H9 (cell line): ENCODE measurements around the gene ZMIZ2. TPM values are rescaled to one million over a fixed set of nuclear protein-coding genes. Genes with fewer than 3 reads are reported as not detected.
A peak's percentile ranks its signal among the peaks of the same experiment; 100 is the strongest.

Source experiments
- DNase-seq: peaks from one replicate; pipeline ENCODE4 v3.0.0-alpha.2; 2017
- H2AFZ ChIP-seq: one replicate; pipeline ENCODE4 v1.6.1; 2013; ENCODE audit warnings: mild to moderate bottlenecking, low read length, control low read depth, moderate library complexity
- H2AK5ac ChIP-seq: 2 replicates; pipeline ENCODE4 v1.6.1; 2013; ENCODE audit warnings: low read length, control low read depth, mixed read lengths; ENCODE audit not compliant: insufficient read length
- H2BK120ac ChIP-seq: one replicate; pipeline ENCODE4 v1.6.1; 2013; ENCODE audit warnings: low read depth, mild to moderate bottlenecking, low read length, control low read depth, inconsistent platforms; ENCODE audit not compliant: poor library complexity, severe bottlenecking
- H2BK12ac ChIP-seq: 2 replicates; pipeline ENCODE4 v1.6.1; 2013; ENCODE audit warnings: low read length, control low read depth, mixed read lengths, low read depth; ENCODE audit not compliant: insufficient read length
- H2BK15ac ChIP-seq: 2 replicates; pipeline ENCODE4 v1.6.1; 2013; ENCODE audit warnings: low read depth, low read length, control low read depth
- H2BK20ac ChIP-seq: one replicate; pipeline ENCODE4 v1.6.1; 2013; ENCODE audit warnings: low read depth, mild to moderate bottlenecking, low read length, control low read depth, inconsistent platforms; ENCODE audit not compliant: poor library complexity, severe bottlenecking
- H2BK5ac ChIP-seq: 2 replicates; pipeline ENCODE4 v1.6.1; 2013; ENCODE audit warnings: low read length, control low read depth, mixed read lengths; ENCODE audit not compliant: insufficient read length
- H3K14ac ChIP-seq: 2 replicates; pipeline ENCODE4 v1.6.1; 2013; ENCODE audit warnings: low read length, control low read depth; ENCODE audit not compliant: insufficient read depth
- H3K18ac ChIP-seq: 2 replicates; pipeline ENCODE4 v1.6.1; 2013; ENCODE audit warnings: low read depth, mild to moderate bottlenecking, mixed read lengths, low read length, control low read depth; ENCODE audit not compliant: insufficient read length
- H3K23ac ChIP-seq: 2 replicates; pipeline ENCODE4 v1.6.1; 2013; ENCODE audit warnings: low read length, control low read depth, mixed read lengths, low read depth; ENCODE audit not compliant: insufficient read length
- H3K23me2 ChIP-seq: 2 replicates; pipeline ENCODE4 v1.6.1; 2013; ENCODE audit warnings: low read depth, mild to moderate bottlenecking, mixed read lengths, low read length, control low read depth; ENCODE audit not compliant: insufficient read length, poor library complexity, severe bottlenecking
- H3K27ac ChIP-seq: 2 replicates; pipeline ENCODE4 v1.5.1; 2013; ENCODE audit warnings: low read length, control low read depth, mixed read lengths, low read depth; ENCODE audit not compliant: insufficient read length
- H3K27me3 ChIP-seq: 2 replicates; pipeline ENCODE4 v1.6.1; 2013; ENCODE audit warnings: low read length, control low read depth, inconsistent platforms; ENCODE audit not compliant: insufficient read depth
- H3K4ac ChIP-seq: 2 replicates; pipeline ENCODE4 v1.6.1; 2013; ENCODE audit warnings: low read depth, mild to moderate bottlenecking, control low read depth, inconsistent platforms, low read length, moderate library complexity
- H3K4me1 ChIP-seq: 2 replicates; pipeline ENCODE4 v1.6.1; 2013; ENCODE audit warnings: low read length, control low read depth, inconsistent platforms; ENCODE audit not compliant: insufficient read depth
- H3K4me2 ChIP-seq: 2 replicates; pipeline ENCODE4 v1.6.1; 2013; ENCODE audit warnings: low read length, control low read depth, mixed read lengths; ENCODE audit not compliant: insufficient read length, insufficient read depth
- H3K56ac ChIP-seq: 2 replicates; pipeline ENCODE4 v1.6.1; 2013; ENCODE audit warnings: low read depth, mild to moderate bottlenecking, mixed read lengths, low read length, control low read depth; ENCODE audit not compliant: insufficient read length
- H3K79me1 ChIP-seq: 2 replicates; pipeline ENCODE4 v1.6.1; 2013; ENCODE audit warnings: low read depth, mild to moderate bottlenecking, moderate library complexity, low read length, control low read depth, inconsistent platforms; ENCODE audit not compliant: insufficient read depth, poor library complexity, severe bottlenecking
- H3K79me2 ChIP-seq: 2 replicates; pipeline ENCODE4 v1.6.1; 2013; ENCODE audit warnings: low read length, control low read depth, inconsistent platforms; ENCODE audit not compliant: insufficient read depth
- H3K9ac ChIP-seq: 2 replicates; pipeline ENCODE4 v1.6.1; 2013; ENCODE audit warnings: low read length, control low read depth, mixed read lengths; ENCODE audit not compliant: insufficient read length; ENCODE audit errors: extremely low read depth
- H3K9me3 ChIP-seq: one replicate; pipeline ENCODE4 v1.6.1; 2013; ENCODE audit warnings: low read depth, low read length, inconsistent platforms; ENCODE audit not compliant: control insufficient read depth
- H3T11ph ChIP-seq: one replicate; pipeline ENCODE4 v1.6.1; 2013; ENCODE audit warnings: mild to moderate bottlenecking, low read length, control low read depth, inconsistent platforms
- H4K20me1 ChIP-seq: one replicate; pipeline ENCODE4 v1.6.1; 2013; ENCODE audit not compliant: control insufficient read depth, insufficient read length, insufficient read depth
- H4K5ac ChIP-seq: 2 replicates; pipeline ENCODE4 v1.6.1; 2013; ENCODE audit warnings: low read depth, mild to moderate bottlenecking, mixed read lengths, low read length, control low read depth; ENCODE audit not compliant: insufficient read length
- H4K8ac ChIP-seq: replicated peaks from 2 replicates; pipeline ENCODE4 v1.6.1; 2013; ENCODE audit warnings: low read length, control low read depth, mixed read lengths, low read depth; ENCODE audit not compliant: insufficient read length
- H4K91ac ChIP-seq: 2 replicates; pipeline ENCODE4 v1.6.1; 2013; ENCODE audit warnings: low read depth, mild to moderate bottlenecking, moderate library complexity, mixed read lengths, low read length, control low read depth; ENCODE audit not compliant: insufficient read length
- H3K27ac Mint-ChIP-seq, 3 experiments: 2 replicates in 2 of 3; 3 replicates in 1 of 3; pipeline ENCODE4 v1.8.0; 2020 to 2021; ENCODE audit warnings: mixed read lengths in 3 of 3, mild to moderate bottlenecking in 1 of 3, moderate library complexity in 1 of 3
- H3K27me3 Mint-ChIP-seq: 2 replicates; pipeline ENCODE4 v1.8.0; 2021; ENCODE audit warnings: low read depth, mild to moderate bottlenecking, moderate library complexity, mixed read lengths
- H3K36me3 Mint-ChIP-seq, 3 experiments: 2 replicates in 2 of 3; 3 replicates in 1 of 3; pipeline ENCODE4 v1.8.0; 2020 to 2021; ENCODE audit warnings: low read depth in 3 of 3, mixed read lengths in 3 of 3; ENCODE audit not compliant: insufficient read depth in 1 of 3
- H3K4me1 Mint-ChIP-seq, 2 experiments: 2 replicates each; pipeline ENCODE4 v1.8.0; 2020; ENCODE audit warnings: mixed read lengths in 2 of 2
- H3K4me3 Mint-ChIP-seq, 2 experiments: 2 replicates in 1 of 2; 3 replicates in 1 of 2; pipeline ENCODE4 v1.8.0; 2020 to 2021; ENCODE audit warnings: mild to moderate bottlenecking in 2 of 2, mixed read lengths in 2 of 2, moderate library complexity in 1 of 2
- H3K9me3 Mint-ChIP-seq, 2 experiments: 2 replicates in 1 of 2; 3 replicates in 1 of 2; pipeline ENCODE4 v1.8.0; 2020; ENCODE audit warnings: mild to moderate bottlenecking in 2 of 2, mixed read lengths in 2 of 2, moderate library complexity in 1 of 2
- WGBS: extraction: QIAGEN DNeasy Blood & Tissue Kit; methylation state at CpG from one replicate; pipeline ENCODE4 v1.1.7; 2013; ENCODE audit warnings: missing lambda C conversion rate, low lambda C conversion rate, mixed read lengths; ENCODE audit not compliant: insufficient read length; ENCODE audit errors: extremely low coverage; 5-methylcytosine and 5-hydroxymethylcytosine counted together
- total RNA-seq: library from RNA; stranded (reverse); gene quantifications from 2 replicates; pipeline ENCODE4 v1.2.1, GENCODE V29; 2021
- TF ChIP-seq, protein P1 (sequence below): fragments of 200-600 bp; sonication (generic); conservative IDR thresholded peaks from 3 replicates; pipeline ENCODE4 v1.8.0; 2021; ENCODE audit warnings: antibody characterized with exemption, mild to moderate bottlenecking

The ZMIZ2 gene
- total RNA-seq, 1 experiment from 2014 or later, result 72.9 TPM

DNA sequence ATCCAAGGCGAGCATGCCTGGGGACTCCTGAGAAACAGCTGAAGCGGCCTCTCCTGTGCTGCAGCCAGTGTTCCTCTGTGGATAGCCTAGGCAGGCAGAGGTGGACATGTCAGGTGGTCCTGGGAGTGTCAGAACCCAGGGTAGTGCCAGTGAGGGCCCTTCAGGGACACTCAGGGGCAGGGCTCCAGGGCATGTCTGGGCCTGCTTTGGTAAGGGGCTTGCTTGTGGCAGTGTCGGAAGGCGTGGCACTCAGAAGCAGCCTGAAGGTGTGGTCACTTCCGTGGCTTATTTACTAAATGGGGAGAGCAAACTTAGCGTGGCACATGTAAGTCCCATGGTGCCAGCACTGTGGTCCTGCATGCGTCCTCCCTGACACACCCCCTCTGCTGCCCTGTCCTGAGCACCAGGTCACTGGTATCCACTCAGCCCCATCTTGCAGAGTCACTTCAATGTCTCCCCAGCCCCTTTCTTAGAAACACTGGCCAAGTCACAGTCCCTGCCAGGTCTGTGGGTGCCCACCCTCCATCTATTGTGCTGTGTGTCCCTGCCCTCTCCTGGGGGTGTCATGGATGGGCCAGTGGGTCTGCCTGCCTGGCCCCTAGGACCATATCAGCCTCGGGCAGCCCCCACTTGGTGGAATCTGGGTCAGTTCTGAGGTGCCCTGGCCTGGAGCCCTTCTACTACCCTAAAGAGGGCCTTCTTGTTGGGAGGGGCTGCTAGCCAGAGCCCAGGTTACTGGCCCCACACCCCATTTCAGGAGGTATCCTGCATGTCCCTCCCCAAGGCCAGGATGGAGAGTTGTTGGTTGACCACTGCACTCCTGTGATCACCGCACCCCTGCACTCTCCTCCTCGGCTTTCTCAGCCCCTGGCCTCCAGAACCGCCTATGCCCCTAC, 6.4 kb downstream of the ZMIZ2 start:
- no peak overlapping the region for H3K4me3 Mint-ChIP-seq
- H3K36me3 Mint-ChIP-seq, result peaks cover 9 to 31% (median 27%) of the 10 kb centered on the region in 3 experiments; a peak in 6 of 7 replicates
- no peak overlapping the region for H3K9ac ChIP-seq
- no peak overlapping the region for H2AK5ac ChIP-seq
- peak overlapping the region in 2 of 3 experiments; percentile 63 to 91; a peak in 3 of 7 replicates for H3K27ac Mint-ChIP-seq
- H4K20me1 ChIP-seq, result no peaks in the 10 kb centered on the region
- H2BK5ac ChIP-seq, result no peak overlapping the region
- H3K4me1 Mint-ChIP-seq, result peaks cover 14% of the 10 kb centered on the region in 2 experiments
- no peak overlapping the region for H3K56ac ChIP-seq
- H2BK120ac ChIP-seq, result no peak overlapping the region
- H3K79me2 ChIP-seq, result peaks cover under 1% of the 10 kb centered on the region; the same call in 1 of the 2 replicates
- no peaks in the 10 kb centered on the region for H3K9me3 ChIP-seq
- no peak overlapping the region for H2BK15ac ChIP-seq
- H3T11ph ChIP-seq, result no peak overlapping the region
- H3K14ac ChIP-seq, result no peak overlapping the region
- peaks cover 1% of the 10 kb centered on the region for H3K79me1 ChIP-seq
- no peak overlapping the region for H4K91ac ChIP-seq
- no peak overlapping the region for H2BK20ac ChIP-seq
- no peak for DNase-seq
- no peak overlapping the region for H3K4ac ChIP-seq
- H3K4me1 ChIP-seq, result no peaks in the 10 kb centered on the region; the same call in 1 of the 2 replicates
- no peak overlapping the region for H2AFZ ChIP-seq
- no peaks in the 10 kb centered on the region for H3K9me3 Mint-ChIP-seq
- H3K4me2 ChIP-seq, result no peak overlapping the region
- WGBS, result no CpG with 5 or more reads among the region's 11 CpGs
- H4K5ac ChIP-seq, result no peak overlapping the region
- H3K23ac ChIP-seq, result no peak overlapping the region
- H3K18ac ChIP-seq, result no peak overlapping the region
- no peak overlapping the region for H3K27ac ChIP-seq
- no peaks in the 10 kb centered on the region for H3K27me3 Mint-ChIP-seq
- no peak overlapping the region for H2BK12ac ChIP-seq
- H3K23me2 ChIP-seq, result no peaks in the 10 kb centered on the region
- TF ChIP-seq, protein P1, sequence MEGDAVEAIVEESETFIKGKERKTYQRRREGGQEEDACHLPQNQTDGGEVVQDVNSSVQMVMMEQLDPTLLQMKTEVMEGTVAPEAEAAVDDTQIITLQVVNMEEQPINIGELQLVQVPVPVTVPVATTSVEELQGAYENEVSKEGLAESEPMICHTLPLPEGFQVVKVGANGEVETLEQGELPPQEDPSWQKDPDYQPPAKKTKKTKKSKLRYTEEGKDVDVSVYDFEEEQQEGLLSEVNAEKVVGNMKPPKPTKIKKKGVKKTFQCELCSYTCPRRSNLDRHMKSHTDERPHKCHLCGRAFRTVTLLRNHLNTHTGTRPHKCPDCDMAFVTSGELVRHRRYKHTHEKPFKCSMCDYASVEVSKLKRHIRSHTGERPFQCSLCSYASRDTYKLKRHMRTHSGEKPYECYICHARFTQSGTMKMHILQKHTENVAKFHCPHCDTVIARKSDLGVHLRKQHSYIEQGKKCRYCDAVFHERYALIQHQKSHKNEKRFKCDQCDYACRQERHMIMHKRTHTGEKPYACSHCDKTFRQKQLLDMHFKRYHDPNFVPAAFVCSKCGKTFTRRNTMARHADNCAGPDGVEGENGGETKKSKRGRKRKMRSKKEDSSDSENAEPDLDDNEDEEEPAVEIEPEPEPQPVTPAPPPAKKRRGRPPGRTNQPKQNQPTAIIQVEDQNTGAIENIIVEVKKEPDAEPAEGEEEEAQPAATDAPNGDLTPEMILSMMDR, result no peak
- H4K8ac ChIP-seq, result no peak overlapping the region
- H3K27me3 ChIP-seq, result no peaks in the 10 kb centered on the region
